Measurements from ENCODE around the gene KSR2. TPM values are rescaled to one million over a fixed set of nuclear protein-coding genes. Genes with fewer than 3 reads are reported as not detected.

The KSR2 gene
- total RNA-seq, 1 donor from 2014 or later: under 0.01 TPM

DNA sequence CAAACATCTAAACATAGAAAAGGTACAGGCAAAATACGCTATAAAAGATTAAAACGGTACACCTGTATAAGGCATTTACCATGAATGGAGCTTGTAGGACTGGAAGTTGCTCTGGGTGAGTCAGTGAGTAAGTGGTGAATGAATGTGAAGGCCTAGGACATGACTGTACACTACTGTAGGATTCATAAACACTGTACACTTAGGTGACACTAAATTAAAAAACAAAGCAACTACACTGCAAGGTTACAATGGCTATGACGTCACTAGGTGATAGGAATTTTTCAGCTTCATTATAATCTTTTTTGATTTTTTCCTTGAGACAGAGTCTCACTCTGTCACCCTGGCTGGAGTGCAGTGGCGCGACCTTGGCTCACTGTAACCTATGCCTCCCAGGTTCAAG lies 269.2 kb downstream of the KSR2 start:
- intact Hi-C loops (cut with micrococcal nuclease): no loop called here

DNA sequence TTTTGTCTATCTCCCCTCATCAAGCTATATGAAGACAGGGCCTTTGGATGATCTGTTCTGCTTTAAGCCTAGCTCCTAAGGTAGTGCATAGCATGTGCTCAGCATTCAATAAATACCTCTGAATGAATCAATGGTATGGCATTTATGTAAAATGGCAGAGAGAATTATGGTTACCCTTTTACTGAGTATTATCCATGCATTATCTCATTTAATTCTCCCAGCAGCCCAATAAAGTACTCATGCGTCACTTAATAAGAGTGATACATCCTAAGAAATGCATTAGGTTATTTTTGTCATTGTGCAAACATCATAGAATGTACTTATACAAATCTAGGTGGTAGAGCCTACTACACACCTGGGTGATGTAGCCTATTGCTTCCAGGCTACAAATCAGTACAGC lies 269.7 kb downstream of the KSR2 start:
- intact Hi-C loops (cut with micrococcal nuclease): no loop called here

DNA sequence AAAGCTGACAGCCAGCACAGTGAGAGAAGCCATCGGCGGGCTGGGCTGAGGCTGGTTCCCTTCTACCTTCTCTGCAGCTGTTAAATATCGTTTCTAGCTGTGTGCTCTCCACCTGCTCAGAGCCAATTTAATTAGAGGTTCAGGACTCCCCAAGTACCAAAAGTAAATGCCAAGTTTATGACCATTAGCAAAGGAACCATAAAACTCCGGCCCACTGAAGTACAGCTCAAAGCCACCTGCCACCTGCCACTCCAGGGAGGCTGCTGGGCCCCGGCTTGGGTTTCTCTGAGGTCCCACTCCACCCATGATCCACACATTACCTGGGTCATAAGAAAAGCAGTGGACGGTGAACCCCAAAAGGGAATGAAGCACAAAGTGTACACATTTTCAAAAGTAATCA lies 272.8 kb downstream of the KSR2 start:
- intact Hi-C loops (cut with micrococcal nuclease): no loop called here

DNA sequence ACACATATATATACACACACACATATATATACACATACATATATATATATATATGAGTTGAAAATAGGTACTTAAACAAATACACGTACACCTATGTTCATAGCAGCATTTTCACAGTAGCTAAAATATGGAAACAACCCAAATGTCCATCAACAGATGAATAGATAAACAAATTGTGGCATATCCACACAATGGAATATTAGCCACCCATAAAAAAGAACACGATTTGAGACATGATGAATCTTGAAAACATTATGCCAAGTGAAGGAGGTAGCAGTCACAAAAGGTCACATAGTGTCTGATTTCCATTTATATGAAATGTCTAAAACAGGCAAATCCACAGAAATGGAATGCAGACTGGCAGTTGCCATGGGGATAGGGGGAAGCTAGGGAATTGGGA lies 276.3 kb downstream of the KSR2 start:
- intact Hi-C loops (cut with micrococcal nuclease): no loop called here

DNA sequence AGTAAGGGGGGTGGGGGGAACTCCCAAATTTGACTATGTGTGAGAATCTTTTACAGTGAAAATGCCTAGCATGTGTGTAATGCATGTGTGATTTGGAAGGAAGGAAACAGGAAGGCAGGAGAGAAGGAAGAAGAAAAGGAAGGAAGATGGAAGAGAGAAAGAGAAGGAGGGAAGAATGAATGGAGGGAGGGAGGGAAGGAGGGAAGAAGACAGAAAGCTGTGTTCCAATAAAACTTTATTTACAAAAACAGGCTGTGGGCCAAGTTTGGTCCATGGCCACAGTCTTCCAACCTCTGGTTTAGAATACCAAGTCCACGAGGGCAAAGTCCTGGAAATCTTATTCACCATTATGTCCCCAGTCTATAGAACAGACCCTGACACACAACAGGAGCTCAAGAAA lies 278.9 kb downstream of the KSR2 start:
- intact Hi-C loops (cut with micrococcal nuclease): no loop called here

DNA sequence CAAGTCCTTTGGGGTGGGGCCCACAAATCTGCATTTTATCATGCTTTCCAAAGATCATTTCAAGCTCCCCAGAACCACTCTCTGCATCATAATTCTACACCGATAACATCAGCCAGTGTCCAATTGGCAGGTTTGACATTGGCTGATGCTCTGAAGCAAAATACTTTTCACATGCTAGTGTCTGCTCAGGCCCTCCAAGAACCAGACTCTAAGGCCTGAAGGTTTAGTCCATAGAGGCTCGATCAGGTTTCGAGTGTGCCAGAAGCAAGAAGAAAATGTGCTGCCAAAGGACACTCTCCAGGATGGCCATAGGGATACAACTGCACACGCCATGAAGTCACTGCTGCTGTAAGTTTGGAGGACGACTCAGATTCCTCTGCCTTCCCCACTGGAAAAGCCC lies 280.3 kb downstream of the KSR2 start:
- intact Hi-C loops (cut with micrococcal nuclease): no loop called here

DNA sequence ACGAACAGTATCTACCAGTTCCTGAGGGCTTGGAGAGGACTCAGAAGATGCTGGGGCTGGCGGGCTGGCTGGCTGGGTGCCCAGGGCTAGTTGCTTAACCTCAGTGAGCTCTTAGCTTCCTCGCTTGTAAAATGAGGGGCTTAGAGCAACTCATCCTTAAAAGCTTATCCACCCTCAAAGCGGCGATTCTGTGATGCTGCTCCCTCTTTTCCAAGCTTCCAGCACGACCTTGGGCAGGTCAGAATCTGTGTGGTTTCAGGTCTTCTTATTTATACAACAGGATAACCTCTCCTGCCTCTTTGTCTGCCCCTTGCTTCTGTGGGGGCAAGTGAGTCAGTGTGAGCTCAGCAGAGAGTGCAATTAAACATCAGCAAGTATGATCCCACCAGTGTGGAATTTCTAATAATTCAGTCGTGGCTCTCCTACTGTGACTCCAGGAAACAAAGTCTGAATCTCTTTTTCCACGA lies 281.8 kb downstream of the KSR2 start:
- intact Hi-C loops (cut with micrococcal nuclease): no loop called here

DNA sequence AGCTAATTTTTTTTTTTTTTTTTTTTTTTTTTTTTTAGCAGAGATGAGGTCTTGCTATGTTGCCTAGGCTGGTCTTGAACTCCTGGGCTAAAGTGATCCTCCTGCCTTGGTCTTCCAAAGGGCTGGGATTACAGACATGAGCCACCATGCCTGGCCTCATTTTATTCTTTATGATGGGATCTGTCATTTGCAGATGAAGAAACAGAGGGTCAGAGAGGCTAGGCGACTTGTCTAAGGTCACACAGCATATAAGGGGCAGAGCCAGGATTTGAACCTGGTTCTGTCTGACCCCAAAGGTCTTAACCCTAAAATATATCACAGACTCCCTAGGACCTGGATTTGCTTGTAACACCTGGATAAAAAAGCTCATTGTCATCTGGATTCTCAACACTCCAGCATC lies 282.6 kb downstream of the KSR2 start:
- intact Hi-C loops (cut with micrococcal nuclease): no loop called here

DNA sequence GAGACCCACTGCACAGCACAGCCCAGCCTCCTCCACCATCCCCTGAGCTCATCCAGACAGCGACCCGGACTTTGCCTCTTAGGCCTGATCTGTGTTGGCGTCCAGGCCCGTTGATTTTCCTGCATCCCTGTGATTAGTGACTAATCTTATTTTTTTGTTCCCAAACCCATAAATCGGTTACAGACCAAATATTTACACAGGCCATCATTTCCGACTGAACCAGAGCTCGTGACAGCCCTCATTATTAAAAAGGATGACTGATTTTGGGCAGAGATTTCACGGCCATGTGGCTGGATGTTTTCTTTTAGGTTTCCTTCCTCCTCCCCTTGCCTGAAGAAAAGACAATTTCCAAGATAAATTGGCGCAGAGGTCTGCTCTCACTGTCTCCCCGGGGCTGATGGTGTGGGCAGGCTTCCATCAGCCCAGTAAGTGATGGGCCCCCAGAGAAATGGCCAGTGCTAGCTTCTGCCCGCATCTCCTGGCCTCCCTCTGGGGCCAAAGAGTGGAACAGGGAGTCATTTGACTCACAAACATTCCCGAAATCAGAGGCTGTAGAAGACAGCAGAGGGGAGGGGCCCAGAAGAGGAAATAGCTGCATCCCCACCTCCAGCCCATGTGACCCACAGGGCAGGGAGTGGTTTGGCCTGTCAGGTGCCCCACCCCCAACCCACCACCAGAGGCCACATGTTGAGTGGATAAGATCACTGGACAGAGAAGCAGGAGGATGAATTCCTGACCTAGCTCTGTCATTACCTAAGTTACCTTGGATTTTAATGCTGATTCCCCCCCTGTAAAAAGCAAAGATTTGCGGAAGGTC lies 283.5 kb downstream of the KSR2 start:
- intact Hi-C loops (cut with micrococcal nuclease): no loop called here

DNA sequence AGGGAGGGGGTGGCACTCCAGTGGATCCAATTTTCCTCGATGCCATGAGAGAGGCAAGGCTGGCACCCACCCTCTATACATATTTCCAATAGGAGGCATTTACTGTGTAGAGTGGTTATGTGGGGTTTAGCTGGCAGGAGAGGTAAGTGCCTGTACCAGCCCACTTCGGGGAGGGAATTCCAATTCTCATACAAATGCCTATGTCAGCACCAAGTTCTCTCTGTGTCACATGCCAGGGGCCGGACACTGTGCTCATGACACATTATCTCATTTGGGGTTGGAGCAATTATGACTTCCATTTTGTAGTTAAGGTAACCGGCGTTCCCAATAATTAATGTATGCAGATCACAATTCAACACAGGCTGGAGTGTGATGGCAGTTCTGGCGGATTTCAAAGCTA lies 284.3 kb downstream of the KSR2 start:
- intact Hi-C loops (cut with micrococcal nuclease): no loop called here

DNA sequence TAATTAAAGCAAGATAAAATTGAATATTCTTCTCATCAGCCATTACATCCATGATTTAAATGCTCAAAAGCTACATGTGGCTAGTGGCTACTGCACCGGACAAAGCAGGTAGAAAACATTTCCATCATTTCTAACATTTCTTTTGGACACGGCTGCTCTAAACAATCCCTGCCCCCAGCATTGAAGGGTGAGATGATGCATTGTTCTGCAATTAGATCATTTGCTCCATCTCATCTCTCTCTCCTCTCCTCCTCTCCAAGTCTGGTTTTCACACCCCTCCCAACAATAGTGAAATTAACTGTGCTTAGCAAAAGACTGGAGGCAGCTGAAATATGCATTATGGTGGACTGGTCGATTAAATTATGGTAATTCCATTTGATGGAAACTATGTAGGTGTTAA lies 288.5 kb downstream of the KSR2 start:
- intact Hi-C loops (cut with micrococcal nuclease): no loop called here

DNA sequence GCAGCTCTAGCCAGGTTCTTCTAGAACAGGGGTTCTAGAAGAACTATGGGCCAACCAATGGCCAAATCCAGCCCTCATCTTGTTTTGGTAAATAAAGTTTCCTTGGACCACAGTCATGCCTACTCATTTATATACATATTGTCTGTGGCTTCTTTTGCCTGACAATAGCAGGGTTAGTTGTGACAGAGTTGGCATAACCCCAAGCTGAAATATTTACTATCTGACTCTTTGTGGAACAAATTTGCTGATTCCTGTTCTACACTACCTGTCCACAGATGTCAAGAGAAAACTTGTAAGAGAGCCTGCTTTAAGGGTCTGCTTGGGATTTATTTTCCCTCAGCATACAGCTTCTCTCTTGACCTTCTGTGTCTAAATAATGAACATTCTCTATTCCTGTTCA lies 289.0 kb downstream of the KSR2 start:
- intact Hi-C loops (cut with micrococcal nuclease): no loop called here

DNA sequence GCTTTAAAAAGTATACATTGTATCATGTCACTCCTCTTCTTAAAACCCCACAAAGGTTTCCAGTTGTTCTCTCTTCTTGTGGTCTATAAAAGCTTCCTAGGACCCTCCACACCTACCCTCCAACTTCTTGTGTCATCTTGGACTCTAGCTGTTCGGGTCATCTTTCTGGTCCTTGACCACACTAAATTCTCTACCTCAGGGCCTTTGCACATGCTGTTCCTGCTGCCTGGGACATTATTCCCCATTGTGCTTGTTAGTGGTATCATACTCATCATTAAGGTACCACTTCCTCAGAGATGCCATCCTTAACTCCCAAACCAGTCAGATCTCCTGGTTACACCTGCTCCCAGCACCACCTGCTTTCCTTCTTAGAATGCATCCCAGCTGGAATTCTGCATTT lies 294.0 kb downstream of the KSR2 start:
- intact Hi-C loops (cut with micrococcal nuclease): no loop called here

DNA sequence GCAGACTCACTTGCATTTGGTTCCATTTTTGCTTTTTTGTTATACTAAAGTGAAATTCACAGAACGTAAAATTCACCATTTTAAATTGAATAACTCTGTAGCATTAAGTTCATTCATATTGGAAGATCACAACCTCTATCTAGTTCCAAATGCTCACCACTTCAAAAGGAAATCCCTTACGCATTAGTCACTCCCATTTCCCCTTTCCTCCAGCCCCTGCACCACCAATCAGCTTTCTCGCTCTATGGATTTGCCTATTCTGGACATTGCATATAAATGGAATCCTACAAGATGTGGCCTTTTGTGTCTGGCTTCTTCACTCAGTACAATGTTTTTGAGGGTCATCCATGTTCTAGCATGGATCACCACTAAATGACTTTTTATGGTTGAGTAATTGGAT lies 294.5 kb downstream of the KSR2 start:
- intact Hi-C loops (cut with micrococcal nuclease): no loop called here

DNA sequence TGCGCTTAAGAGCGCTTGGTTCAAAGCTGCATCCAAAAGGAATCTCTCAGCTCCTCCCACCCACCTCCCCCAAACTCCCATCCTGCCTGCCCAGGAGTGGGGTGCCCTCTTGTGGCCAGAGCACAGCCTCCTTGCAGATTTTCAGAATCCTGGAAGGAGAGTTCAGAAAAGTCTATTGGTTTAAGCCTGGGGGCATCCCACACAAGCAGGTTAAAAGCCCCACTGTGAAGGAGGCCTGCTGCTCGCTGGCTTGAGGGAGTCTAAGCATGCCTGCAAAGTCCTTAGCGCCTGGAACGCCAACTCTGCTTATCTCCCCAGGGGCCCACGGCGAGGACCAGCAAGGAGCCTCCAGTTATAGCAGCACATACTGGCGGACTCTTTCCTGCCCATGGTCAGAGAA lies 297.1 kb downstream of the KSR2 start:
- intact Hi-C loops (cut with micrococcal nuclease): no loop called here

DNA sequence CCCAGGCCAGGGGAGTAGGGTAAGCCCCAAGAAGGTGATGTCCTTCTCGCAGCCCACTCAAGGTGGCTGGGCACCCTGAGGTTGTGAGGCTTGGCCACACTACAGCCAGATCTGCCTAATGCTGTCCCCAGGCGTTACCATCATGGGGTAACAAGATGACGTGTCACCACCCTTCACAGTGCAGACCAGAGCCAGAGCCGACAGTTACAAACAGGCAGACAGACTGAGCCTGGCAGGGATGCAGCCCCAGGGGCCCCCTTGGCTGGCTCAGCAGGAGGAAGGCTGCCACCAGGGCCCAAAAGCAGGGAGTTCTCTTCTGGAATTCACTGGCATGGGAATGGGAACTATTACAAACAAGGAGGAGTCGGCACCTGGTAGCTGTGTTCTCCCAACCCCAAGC lies 304.6 kb downstream of the KSR2 start:
- intact Hi-C loops (cut with micrococcal nuclease): no loop called here

DNA sequence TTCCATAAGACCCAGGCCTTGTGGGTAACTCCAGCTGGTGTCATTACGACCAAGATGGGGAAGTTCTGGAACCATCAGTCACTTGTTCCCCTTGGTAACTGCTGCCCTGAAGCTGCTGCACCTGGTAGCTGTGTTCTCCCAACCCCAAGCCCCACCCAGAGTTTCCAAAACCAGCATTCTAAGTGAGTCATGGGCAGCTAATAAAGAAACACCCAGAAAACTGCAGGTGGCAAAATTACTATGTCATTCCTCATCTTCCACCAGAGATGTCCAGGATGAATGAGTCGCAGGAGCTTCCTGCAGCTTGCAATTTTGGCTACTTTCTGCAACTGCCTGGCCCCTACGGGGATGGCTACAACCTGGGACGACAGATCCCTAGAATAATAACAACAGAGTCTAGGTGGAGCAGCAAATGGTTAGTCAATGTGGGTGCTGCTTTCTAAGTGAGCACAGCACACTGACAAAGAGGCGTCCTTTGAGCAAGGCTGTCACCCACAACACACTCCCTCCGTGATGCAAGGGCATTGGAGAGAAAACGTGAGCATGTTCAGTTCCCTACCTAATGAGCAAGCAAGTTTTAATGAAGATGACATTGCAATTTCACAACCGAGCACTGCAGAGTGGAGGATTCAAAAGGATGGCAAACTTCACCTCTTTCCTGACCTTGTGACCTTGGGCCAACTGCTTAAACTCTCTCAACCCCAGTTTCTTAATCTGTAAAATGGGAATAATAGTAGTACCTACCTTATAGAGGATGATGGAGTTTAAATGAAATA lies 306.0 kb downstream of the KSR2 start:
- intact Hi-C loops (cut with micrococcal nuclease): no loop called here

DNA sequence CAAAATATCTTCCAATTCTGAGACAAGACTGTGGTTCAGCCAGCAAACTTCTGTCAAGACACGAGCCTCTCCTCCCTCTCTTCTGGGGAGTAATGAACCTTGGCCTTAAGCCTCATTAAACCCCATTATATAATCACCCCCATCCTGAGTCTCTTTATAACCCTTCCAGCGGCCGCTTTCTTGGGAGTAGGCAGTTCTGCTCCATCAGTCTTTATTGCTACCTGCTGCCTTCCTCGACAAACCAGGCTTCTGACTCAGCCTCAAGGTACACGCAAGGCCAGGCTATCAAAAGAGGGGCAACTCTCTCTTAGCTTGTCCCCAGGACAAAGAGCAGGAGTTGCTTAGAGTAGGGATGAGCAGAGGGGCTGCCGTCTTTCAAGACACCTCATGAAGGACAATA lies 306.6 kb downstream of the KSR2 start:
- intact Hi-C loops (cut with micrococcal nuclease): no loop called here

DNA sequence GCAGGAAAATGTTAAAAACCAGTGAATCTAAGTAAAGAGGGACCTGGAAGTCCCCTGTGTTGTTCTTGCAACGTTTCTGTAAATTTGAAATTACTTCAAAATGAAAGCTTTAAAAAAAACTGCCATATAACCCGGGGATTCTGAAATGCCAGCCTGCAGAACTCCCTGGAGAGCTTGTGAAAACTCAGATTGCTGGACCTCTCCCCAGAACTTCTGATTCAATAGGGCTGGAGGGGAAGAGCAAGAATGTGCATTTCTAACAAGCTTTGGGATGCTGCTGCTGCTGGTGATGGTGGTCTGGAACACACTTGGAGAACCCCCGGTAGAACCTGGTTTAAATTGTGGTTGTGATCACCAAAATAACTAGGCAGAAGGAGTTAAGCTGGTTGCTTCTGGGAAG lies 307.3 kb downstream of the KSR2 start:
- intact Hi-C loops (cut with micrococcal nuclease): no loop called here

DNA sequence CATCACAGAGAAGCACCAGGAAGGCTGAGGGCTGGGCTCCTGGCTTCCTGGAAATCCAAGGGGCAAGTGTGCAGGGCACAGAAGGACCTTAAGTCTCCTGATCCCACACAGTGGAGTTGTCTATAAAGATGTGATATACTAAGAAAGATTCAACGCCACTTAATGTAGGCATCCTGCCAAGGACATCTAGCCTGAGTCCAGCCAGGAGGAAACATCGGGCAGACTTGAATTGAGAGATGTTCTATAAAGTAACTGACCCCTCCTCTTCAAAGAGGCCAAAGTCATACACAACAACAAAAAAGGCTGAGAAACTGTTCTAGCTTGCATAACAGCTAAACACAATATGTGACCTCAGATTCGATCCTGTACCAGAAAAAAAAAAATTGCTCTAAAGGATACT lies 307.9 kb downstream of the KSR2 start:
- intact Hi-C loops (cut with micrococcal nuclease): no loop called here

DNA sequence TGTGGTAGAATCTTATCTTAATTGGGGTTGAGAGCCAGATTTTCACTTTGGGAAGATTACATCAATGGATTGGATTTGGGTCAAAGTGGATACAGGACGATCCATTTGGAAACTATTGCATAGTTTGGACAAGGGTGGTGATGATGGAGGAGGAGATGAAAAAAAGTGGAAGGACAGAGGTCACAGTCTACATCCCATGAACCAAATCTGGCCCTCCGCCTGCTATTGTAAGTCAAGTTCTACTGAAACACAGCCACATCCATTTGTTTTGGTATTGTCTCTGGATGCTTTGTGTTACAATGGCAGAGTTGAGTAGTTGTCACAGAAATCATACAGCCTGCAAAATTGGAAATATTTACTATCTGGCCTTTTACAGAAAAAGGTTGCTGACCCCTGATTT lies 310.6 kb downstream of the KSR2 start:
- intact Hi-C loops (cut with micrococcal nuclease): no loop called here

DNA sequence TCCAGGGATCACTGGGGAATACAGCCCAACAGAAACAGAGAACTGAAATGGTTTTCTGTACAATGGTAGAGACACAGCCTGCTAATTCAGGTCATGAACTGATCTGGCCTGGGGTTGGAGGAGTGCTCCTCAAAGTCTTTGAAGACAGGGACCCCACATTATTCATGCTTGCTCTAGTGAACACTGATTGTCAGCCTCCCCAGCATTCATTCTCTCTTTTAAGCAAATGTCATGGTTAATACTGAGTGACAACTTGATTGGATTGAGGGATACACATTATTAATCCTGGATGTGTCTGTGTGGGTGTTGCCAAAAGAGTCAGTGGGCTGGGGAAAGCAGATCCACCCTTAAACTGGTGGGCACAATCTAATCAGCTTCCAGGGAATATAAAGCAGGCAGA lies 319.0 kb downstream of the KSR2 start:
- intact Hi-C loops (cut with micrococcal nuclease): no loop called here

DNA sequence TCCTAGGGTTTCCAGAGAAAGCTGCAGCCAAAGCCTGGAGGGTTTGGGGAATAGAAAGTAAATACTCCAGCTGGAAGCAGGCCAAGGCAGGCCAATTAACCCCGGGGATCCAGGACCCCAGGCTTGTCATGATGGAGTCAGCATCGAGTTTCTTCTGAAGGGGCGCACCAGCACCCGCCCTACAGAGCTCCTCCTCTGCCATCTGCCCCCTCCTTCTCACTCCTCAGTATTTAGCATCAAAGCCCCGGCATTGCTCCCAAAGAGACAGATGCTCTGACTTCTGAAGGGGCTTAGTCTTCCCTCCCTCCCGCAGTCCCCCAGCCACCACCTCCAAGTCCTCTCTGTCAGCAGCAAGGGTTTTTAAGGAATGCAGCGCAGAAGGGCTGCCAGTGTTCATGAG lies 322.3 kb downstream of the KSR2 start:
- intact Hi-C loops (cut with micrococcal nuclease): no loop called here
